Esophagus muscularis mucosa (tissue), 4 donors: ENCODE results near the gene LCNL1.

ENCODE experiments used
- EP300 ChIP-seq: sonication (generic); formaldehyde crosslinking; IDR thresholded peaks from one replicate; pipeline ENCODE4 v1.6.1; 2017; ENCODE audit warnings: antibody characterized with exemption
- POLR2A ChIP-seq: fragments of 450-650 bp; IDR thresholded peaks from one replicate; pipeline ENCODE4 v1.6.1; 2017; ENCODE audit warnings: antibody characterized with exemption, moderate library complexity, mild to moderate bottlenecking, low read depth
- POLR2AphosphoS5 ChIP-seq, 2 donors: sonication (generic); formaldehyde crosslinking; IDR thresholded peaks; one replicate each; pipeline ENCODE4 v1.6.1; 2017; ENCODE audit warnings: antibody characterized with exemption in 2 of 2
- TF ChIP-seq, protein P1 (sequence below), 3 experiments: fragments of 200-600 bp in 2 of 3; fragments of 450-650 bp in 1 of 3; sonication (generic) in 2 of 3; IDR thresholded peaks; one replicate each; pipeline ENCODE4 v1.5.1; 2017 to 2019; ENCODE audit warnings: antibody characterized with exemption in 3 of 3, mild to moderate bottlenecking in 2 of 3, moderate library complexity in 1 of 3

DNA sequence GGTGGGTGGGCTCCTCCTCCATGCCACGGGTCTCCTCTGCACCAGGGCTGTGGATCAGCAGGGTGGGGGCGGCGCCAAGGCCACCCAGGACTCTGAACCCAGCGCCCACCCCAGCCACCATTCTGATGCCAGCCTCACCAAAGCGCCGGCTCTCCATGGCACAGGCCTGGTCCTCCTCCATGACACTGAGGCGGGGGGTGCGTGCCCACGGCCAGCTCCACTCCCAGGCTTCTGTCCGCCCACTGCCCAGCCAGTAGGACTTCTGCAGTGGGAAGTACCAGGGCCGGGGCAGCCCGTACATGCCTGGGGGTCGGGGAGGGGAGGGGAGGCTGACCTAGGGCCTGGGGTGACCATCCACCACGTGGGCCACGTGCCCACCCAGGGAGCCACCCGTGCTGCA, 33.6 kb downstream of the LCNL1 start:
- TF ChIP-seq POLR2AphosphoS5 (IDR thresholded peaks at IDR 0.05) (no peak), EP300 (no peak), POLR2A (no peak)
- TF ChIP-seq, protein P1, sequence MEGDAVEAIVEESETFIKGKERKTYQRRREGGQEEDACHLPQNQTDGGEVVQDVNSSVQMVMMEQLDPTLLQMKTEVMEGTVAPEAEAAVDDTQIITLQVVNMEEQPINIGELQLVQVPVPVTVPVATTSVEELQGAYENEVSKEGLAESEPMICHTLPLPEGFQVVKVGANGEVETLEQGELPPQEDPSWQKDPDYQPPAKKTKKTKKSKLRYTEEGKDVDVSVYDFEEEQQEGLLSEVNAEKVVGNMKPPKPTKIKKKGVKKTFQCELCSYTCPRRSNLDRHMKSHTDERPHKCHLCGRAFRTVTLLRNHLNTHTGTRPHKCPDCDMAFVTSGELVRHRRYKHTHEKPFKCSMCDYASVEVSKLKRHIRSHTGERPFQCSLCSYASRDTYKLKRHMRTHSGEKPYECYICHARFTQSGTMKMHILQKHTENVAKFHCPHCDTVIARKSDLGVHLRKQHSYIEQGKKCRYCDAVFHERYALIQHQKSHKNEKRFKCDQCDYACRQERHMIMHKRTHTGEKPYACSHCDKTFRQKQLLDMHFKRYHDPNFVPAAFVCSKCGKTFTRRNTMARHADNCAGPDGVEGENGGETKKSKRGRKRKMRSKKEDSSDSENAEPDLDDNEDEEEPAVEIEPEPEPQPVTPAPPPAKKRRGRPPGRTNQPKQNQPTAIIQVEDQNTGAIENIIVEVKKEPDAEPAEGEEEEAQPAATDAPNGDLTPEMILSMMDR (IDR thresholded peaks at IDR 0.05), result no peak
